Activated CD4-positive, alpha-beta T cell treated with anti-CD3 and anti-CD28 coated beads, Interleukin-2, Interleukin-6, amounts not matched to agents 100 ng/mL and 50 ng/mL, durations not matched to agents 16 hours and 8 hours (primary cell): ENCODE data around the gene FLACC1.
"Not testable (repeated sequence)": the region's sequence is repeated elsewhere in the genome, so short reads cannot be mapped to it uniquely, and the experiment has no call there.

ENCODE experiments used
- DNase-seq: peaks from one replicate; pipeline ENCODE4 v3.0.0-alpha.2; 2020

Gene FLACC1

GRCh38 chr2:201357221-201357620, at the start of gene FLACC1:
FLACC1 (minus strand) TSS chr2:201357345; CDS start chr2:201351404, 5,941 bp downstream.
- no peak for DNase-seq

GRCh38 chr2:201406077-201406662, 49.0 kb upstream of the FLACC1 start:
- DNase-seq: peak; percentile 46

- peak; percentile 35 for DNase-seq
Measured at GRCh38 chr2:201404699-201405280, 47.6 kb upstream of the FLACC1 start.

- DNase-seq: no peak
Measured at GRCh38 chr2:201403880-201404279, 46.7 kb upstream of the FLACC1 start.

GRCh38 chr2:201402651-201403562, 45.8 kb upstream of the FLACC1 start:
- DNase-seq: no peak

- DNase-seq: no peak
Measured at GRCh38 chr2:201401815-201402214, 44.7 kb upstream of the FLACC1 start.

- no peak for DNase-seq
Measured at GRCh38 chr2:201396595-201396994, 39.5 kb upstream of the FLACC1 start.

GRCh38 chr2:201383136-201383535, 26.0 kb upstream of the FLACC1 start:
- no peak for DNase-seq

GRCh38 chr2:201378496-201379397, 21.6 kb upstream of the FLACC1 start:
- DNase-seq: no peak

GRCh38 chr2:201377218-201377617, 20.1 kb upstream of the FLACC1 start:
- DNase-seq: no peak

- no peak for DNase-seq
Measured at GRCh38 chr2:201369775-201370174, 12.6 kb upstream of the FLACC1 start.

GRCh38 chr2:201369318-201369717, 12.2 kb upstream of the FLACC1 start:
- DNase-seq: not testable (repeated sequence)

GRCh38 chr2:201366146-201366545, 9.0 kb upstream of the FLACC1 start:
- DNase-seq: no peak

GRCh38 chr2:201363857-201364560, 6.9 kb upstream of the FLACC1 start:
- peak; percentile 71 for DNase-seq

GRCh38 chr2:201362396-201362795, 5.3 kb upstream of the FLACC1 start:
- no peak for DNase-seq

GRCh38 chr2:201361078-201361733, 4.1 kb upstream of the FLACC1 start:
- DNase-seq: no peak

- no peak for DNase-seq
Measured at GRCh38 chr2:201360256-201360655, 3.1 kb upstream of the FLACC1 start.

- DNase-seq: peak; percentile 70
Measured at GRCh38 chr2:201358684-201359083, 1.5 kb upstream of the FLACC1 start.

- DNase-seq: no peak
Measured at GRCh38 chr2:201353116-201353515, 4.0 kb downstream of the FLACC1 start.

GRCh38 chr2:201350879-201351278, 6.3 kb downstream of the FLACC1 start:
- DNase-seq: no peak

GRCh38 chr2:201349601-201350000, 7.5 kb downstream of the FLACC1 start:
- no peak for DNase-seq

GRCh38 chr2:201348758-201349157, 8.4 kb downstream of the FLACC1 start:
- no peak for DNase-seq
